HG03095 (cell line): Measurements from ENCODE around the gene MS4A6E.
"Not testable (repeated sequence)": the region's sequence is repeated elsewhere in the genome, so short reads cannot be mapped to it uniquely, and the experiment has no call there.

Source experiments
- ATAC-seq: cut with Tn5 transposase; IDR thresholded peaks from one replicate; pipeline ENCODE4 v1.9.1; 2021; ENCODE audit warnings: moderate library complexity; ENCODE audit not compliant: unreplicated experiment

MS4A6E gene

DNA sequence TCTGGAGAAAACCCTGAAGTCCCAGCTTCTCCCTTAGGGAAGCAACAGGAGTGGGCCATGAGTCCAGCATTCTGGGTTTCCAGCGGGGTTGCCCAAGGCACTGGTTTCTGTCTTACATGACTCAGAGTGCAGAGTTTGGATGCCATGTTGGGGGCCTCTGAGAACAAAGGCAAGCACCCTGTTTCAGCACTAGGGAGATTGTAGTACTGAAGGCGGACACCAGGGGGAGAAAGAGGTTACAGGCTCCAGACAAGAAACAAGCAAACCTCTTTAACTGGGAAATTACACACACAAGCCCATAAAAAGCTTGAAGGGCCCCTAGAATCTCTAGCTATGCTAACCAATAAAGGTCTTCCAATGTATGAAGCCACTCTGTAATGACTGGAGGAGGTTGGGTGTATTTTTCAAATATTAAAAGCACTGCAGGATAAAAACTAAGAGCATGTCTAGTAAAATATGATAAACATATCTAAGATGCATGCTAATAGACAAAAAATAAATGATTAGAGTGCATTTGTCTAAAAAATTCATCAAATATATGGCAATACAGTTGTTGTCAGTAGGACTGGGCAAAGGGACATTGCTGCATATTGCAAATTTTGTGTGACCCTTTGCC, 7.1 kb downstream of the MS4A6E start:
- ATAC-seq, result peak; percentile 57

GRCh38 chr11:60336767-60337391, 9.8 kb downstream of the MS4A6E start:
- ATAC-seq, result no peak

GRCh38 chr11:60338053-60338452, 11.0 kb downstream of the MS4A6E start:
- no peak for ATAC-seq

- no peak for ATAC-seq
Measured at GRCh38 chr11:60339356-60339755, 12.3 kb downstream of the MS4A6E start.

DNA sequence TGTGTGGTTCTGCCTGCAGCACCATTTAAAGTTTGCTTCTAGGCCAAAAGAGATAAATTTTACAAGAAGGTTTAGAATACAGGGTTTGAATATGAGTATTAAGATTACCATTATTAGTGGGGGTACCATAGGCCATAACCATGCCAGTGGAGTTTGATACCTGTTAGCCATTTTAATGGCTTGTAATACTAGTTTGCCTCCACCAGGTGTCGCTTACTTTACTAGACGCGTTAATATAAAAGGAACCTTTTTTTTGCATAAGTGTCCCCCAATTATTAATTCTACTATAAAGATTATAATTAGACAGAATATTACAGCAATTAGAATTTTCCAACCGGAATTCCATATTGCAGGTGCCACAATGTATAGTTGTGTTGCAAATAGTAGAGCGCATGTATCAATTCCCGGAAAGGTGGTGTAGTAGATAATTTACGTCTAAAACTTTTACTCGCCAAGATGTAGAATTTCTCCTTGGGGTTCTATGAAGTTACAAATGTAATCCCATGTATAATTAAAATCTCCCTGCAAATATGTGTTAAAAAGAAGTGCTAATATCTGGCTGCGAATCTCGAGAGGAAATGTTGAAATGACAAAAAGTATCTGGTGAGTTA, 16.1 kb downstream of the MS4A6E start:
- no peak for ATAC-seq

GRCh38 chr11:60344146-60344545, 17.1 kb downstream of the MS4A6E start:
- ATAC-seq, result no peak

DNA sequence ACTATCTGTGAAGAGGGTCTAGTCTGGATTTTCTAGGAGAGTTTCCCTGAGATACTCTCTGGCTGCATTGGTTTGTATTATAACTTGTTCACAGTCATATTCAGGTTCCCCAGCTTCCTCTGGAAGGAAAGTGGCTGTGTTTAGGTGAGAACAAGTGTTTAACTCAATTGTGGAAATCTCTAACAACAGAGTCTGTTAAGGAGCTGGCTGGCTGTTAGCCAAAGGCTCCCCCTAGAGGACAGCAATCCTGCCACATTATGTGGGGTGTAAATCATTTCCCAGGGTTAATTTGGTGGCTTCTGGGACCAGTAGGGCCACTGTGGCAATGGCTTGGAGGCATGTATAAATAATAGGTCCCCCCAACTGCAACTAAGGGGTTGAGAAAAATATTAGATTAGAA, 18.4 kb downstream of the MS4A6E start:
- ATAC-seq, result no peak

DNA sequence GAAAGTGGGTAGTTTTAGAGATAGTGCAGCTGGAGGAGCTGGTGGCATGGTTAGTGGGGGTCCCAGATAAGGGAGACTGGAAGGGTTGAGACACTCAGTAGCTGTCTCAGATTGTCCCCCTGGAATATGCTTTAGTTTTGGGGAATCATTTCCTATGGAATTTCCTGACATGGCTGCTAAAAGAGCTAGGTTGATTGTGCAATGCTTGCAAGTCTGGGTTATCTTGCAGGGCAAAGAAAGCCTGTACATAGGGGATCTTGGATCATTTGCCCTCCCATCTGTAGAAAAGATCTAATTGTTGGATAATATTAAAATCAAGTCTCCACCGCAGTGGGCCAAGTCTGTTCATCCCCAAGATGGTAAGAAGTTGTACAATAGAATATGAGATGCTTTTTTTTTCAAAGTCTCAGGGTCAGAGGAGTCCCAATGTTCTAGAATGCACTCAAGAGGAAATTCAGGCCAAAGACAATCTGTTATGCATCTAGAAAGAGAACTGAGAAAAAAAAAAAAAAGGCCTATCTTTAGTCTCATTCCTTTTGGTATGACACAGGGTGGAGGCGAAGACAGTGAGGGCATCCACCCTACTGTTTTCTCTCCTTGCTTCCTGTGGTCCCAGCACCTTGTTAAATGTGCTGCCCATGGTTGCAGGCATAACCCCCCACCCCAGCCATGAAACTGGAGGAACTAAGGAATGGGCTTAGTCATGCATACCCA, 20.2 kb downstream of the MS4A6E start:
- peak; percentile 69 for ATAC-seq

DNA sequence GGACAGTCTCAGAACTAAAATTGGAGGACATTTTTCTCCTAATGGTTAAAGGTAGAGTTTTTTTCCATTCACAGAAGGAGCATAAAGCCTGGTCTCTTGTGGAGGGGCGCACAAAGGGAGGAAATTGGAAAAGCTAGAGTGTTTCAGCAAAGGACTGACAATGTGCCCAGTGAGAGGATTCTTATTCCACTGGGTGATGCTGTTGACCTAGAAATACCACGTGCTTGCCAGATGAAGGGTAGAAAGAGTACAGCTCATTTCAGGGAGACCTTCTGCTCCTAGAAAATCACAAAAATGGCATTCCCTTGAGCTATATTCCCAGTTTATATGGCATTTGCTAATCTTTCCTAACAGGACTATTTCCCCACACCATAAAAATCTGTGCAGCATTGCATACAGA, 21.1 kb downstream of the MS4A6E start:
- ATAC-seq, result no peak

DNA sequence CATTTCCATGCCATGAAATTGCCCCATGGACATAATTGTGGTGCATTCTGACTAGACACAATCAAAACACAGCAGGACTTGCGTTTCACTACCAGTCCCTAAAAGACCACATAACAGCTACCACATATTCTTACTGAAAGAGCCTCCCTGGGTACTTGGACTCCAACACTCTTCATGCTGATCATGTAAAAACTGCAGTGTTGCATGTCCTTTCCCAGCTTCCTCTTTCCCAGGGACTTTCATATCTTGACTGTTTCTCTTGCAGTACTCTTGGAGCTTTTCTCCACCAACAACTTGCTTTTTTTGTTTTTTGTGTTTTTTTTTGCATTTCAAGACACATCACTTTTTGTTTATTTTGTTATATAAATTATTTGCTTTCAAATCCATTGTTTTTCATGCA, 22.9 kb downstream of the MS4A6E start:
- ATAC-seq, result no peak

DNA sequence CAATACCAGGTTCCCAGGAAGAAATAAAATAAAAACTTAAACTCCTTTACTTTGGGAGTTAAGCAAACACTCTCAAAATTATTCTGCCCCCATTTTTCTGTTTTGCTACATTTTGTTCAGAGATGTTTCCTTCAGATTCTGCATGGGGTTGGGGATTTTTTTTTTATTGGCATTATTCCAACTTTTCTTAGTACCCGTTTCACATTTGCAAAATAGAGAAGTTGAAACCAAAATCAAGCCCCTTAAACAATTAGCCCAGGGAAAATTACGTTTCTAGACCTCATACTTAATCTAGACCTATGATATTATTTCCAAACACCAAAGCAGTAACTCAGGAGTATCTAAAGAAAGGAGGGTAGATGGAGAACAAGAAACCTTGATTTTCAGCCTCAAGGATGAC, 30.7 kb downstream of the MS4A6E start:
- ATAC-seq, result no peak

DNA sequence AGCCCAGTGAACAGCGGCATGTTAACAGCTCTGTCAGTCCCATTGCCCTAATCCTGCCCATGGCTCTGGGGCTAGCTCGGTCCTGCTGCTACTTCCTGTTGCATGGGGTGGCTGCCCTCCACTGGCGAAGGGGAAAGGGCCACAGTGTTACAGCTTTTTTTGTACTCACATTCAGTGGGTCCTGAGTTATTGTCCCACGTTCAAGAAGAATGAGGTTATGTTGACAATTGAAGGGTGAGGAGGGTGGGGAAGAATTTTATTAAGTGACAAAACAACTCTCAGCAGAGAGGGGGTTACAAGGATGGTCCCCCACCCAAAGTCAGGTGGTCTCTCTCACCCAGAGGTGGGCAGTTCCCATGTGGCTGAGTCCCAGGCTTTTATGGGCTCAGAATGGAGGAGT, 33.6 kb downstream of the MS4A6E start:
- no peak for ATAC-seq

- no peak for ATAC-seq
Measured at GRCh38 chr11:60362241-60362640, 35.2 kb downstream of the MS4A6E start.

DNA sequence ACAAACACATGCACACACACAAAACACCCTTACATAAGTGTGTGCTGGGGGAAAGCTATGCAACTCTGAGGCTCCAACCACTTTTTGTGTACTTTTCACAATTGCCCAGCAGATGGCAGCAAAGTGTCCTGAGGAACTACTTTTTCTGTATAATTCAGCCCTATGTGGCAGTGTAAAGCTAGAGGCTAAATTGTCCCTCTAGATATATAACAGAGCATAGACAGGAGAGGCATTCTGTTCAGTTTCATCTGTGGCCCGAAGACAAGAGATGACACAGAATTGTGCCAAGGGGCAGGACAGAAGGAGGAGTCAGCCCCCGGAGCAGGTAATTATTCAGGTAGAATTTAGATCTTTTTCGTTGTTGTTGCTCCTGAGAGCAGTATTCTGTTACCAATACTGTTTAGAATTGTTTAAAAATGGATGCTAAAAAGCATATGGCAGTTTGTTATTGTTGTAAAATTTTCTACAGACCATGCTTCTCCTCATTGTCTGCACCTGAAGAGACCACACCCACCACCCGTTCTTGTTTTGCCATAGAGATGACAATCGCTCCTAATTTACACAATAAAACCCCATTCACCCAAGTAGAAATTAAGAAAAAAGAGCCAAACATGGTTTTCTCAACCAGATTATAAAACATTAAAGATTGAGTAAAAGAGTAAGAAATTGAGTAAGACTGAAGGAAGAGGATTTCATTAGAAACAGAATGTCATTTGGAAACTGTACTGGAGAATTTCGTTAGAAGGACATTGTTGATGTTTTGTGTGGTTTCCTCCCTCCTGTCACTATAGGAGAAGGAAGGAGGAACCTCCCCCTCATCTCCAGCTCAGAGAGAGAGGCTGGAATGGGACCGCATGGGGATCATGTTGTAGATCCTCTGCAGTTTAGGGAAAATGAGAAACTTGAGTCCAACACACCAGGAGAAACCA, 36.8 kb downstream of the MS4A6E start:
- peak; percentile 44 for ATAC-seq

GRCh38 chr11:60366262-60366904, 39.3 kb downstream of the MS4A6E start:
- ATAC-seq, result not testable (repeated sequence)

DNA sequence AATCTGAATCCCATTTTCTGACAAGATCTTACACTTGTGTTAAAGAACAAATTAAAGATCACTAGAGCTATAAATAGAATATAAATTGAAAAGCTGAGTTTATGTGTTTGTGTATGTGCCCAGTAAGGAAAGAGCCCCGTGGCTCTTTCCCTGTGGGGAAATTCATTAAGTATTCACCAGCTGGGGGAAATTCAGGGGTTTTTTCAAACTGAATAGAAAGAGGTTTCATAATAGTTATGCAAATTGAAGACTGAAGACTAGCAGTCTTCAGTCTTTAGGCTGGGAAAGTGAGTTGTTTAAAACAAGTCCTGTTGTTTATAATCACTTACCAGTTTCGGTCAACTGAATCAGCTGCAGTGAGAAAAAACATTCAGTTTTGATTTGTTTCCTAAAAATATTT, 40.0 kb downstream of the MS4A6E start:
- peak; percentile 85 for ATAC-seq

- no peak for ATAC-seq
Measured at GRCh38 chr11:60367896-60368295, 40.8 kb downstream of the MS4A6E start.

- ATAC-seq, result no peak
Measured at GRCh38 chr11:60370252-60370810, 43.3 kb downstream of the MS4A6E start.

DNA sequence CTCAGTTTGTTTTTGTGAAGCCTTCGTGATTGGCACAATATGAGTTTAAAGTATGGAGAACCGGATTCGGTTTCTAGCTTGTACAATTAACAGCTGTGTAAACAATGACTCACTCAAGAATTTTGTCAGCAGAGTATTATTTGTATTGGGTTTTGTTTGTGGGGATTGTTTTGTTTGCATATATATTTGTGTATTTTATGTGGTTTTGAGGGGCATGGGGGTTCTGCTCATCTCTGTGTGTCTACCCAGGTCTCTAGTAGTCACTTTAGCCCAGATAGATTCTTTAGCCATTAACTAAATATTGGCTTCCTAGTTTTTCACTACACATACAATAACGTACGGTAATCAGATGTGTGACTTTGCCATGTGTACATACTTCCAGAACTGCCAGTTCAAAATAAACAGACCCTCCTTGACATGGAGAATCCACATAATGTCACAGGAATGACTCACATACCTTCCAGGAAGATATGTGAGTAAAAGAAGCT, 43.8 kb downstream of the MS4A6E start:
- no peak for ATAC-seq

DNA sequence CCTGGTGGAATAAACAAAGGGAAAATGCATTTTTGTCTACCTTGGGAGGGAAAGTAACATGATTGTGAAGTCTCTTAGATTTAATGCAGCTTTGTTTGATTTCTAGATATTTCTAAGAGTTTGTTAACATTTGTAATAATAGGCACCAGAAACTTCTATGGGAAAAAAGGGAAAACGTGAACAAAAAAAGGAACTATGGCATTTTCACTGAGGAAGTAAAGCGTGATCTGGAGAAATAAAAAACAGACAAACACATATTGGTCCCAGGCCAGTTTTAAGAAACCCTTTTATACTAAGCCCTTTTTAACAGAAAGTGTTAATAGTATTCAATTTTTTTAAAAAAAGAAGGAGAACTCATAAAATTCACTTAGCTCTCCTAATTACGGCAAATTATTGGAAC, 44.3 kb downstream of the MS4A6E start:
- ATAC-seq, result no peak
